ENCODE results near the gene RGSL1.
"Not testable (repeated sequence)": the region's sequence is repeated elsewhere in the genome, so short reads cannot be mapped to it uniquely, and the experiment has no call there.

RGSL1 gene

GRCh38 chr1:182447124-182447523, 2.8 kb upstream of the RGSL1 start:
- DNase-seq = not testable (repeated sequence)

- no peak for DNase-seq
Observed at GRCh38 chr1:182447660-182448059, 2.3 kb upstream of the RGSL1 start.

DNA sequence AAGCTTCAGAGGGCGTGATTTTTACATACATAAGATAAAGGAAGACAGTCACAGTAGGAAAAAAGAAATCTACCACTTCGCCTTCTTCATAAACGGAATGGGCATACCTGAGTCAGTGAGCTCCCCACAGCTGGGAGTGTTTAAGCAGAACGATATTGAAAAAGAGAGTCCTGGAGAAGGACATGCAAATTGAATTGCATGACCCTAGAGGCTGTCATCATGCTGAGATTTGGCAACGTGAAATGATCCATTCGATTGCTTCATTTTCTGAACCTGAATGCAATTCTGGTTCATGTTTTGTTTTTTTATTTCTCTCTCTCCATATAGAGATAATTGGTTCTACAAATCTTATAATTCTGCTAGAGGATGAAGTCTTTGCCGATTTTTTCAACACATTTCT, 3.7 kb downstream of the RGSL1 start:
- no peak for DNase-seq

- no peak for DNase-seq
Observed at GRCh38 chr1:182457844-182458243, 7.9 kb downstream of the RGSL1 start.

DNA sequence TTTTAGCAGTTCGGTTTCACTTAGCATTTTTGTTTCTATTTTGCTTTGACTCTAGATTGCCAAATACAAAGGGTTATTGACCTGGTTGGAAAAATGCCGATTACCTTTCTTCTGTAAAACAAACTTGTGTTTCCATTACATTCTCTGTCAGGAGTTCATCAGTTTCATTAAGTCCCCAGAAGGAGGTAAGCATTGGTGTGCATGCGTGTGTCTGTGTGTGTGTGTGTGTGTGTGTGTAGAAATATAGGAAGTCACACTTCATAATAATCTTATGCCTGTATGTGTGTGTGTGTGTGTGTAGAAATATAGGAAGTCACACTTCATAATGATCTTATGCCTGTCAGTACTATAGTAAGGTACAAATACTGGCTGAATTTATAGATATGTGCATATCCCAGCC, 10.0 kb downstream of the RGSL1 start:
- DNase-seq = no peak

- no peak for DNase-seq
Observed at GRCh38 chr1:182460550-182460951, 10.6 kb downstream of the RGSL1 start.

GRCh38 chr1:182473556-182473955, 23.6 kb downstream of the RGSL1 start:
- no peak for DNase-seq

- DNase-seq = no peak
Observed at GRCh38 chr1:182476625-182477024, 26.7 kb downstream of the RGSL1 start.

GRCh38 chr1:182478238-182478637, 28.3 kb downstream of the RGSL1 start:
- no peak for DNase-seq

GRCh38 chr1:182484067-182484466, 34.1 kb downstream of the RGSL1 start:
- DNase-seq = no peak

DNA sequence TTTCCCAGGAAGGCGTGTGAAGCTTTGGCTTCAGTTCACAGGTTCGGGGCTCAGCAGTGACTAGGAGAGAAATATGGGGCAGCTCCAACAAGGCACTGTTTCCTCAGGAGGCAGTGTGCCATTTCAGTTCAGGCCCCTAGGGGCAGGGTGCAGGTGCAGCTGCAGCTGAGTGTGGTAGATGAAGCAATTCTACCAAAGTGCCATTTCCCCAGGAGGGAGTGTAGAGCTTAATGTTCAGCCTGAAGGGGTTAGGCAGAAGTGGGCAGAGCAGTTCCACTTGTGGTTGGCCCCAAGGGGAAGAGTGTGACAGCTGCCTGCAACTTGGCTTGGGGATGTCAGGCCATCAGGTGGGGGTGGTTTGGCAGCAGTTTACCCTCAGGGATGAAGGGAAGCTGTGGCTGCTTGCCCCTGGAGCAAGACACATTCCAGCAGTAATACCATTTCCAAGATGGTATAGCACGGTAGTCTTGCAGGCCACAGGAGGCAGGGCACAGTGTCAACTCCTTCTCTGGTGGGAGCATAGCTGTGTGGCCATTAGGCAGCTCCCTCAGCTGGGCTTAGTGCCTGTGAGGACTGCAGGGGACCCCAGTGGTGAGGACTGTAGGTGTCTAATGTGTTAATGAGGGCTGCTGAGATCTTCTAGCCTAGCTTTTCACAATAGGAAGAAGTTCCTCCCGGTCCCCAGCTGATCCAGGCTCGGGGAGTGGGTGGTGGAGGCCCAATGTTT, 34.7 kb downstream of the RGSL1 start:
- DNase-seq = no peak

GRCh38 chr1:182485861-182486260, 35.9 kb downstream of the RGSL1 start:
- no peak for DNase-seq

- no peak for DNase-seq
Observed at GRCh38 chr1:182488803-182489202, 38.9 kb downstream of the RGSL1 start.

GRCh38 chr1:182493063-182493462, 43.1 kb downstream of the RGSL1 start:
- no peak for DNase-seq

DNA sequence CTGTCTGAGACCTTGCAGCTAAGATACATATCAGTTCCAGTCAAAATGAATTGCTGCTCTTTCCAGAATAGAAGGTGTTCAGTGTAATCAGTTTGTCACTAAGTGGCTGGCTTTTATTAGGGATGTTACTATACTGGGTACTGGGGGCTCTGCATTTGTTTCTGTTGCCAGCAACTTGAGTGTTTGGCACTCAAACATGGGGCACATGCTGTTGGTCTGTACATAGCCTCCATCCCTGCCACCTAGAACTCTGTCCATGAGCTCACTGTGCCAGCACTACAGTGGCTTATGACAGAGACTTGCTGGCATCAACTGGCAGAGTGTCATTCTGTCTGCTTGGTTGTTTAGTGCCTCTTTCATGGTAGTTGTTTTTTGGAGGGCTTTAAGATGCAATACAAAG, 45.1 kb downstream of the RGSL1 start:
- no peak for DNase-seq

DNA sequence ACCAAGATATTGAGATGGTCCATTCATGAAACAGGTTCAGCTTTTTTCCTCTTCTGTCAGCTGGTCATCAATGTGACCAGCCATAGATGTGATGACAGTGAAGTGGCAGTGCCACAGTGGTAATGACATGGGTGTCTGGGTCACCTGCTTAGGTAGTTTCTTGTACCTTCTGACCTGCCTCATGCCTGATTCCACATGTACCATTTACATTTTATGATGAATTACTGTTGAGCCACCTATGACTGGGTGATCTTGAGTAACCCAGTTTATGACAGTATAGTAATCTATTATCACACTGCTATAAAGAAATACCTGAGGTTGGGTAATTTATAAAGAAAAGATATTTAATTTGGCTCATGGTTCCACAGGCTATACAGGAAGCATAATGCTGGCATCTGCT, 45.7 kb downstream of the RGSL1 start:
- DNase-seq = no peak

DNA sequence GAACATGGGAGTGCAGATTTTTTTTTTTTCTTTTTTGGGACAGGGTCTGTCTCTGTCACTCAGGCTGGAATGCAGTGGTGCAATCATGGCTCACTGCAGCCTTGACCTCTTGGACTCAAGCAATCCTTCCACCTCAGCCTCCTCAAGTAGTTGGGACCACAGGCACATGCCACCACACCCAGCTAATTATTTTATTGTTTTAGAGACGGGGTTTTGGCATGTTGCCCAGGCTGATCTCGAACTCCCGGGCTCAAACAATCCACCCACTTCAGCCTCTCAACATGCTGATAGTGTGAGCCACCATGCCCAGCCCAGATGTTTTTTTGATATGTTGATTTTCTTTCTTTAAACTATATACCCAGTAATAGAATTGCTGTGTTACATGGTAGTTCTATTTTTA, 57.7 kb downstream of the RGSL1 start:
- DNase-seq = no peak

- no peak for DNase-seq
Observed at GRCh38 chr1:182515556-182515955, 65.6 kb downstream of the RGSL1 start.

DNA sequence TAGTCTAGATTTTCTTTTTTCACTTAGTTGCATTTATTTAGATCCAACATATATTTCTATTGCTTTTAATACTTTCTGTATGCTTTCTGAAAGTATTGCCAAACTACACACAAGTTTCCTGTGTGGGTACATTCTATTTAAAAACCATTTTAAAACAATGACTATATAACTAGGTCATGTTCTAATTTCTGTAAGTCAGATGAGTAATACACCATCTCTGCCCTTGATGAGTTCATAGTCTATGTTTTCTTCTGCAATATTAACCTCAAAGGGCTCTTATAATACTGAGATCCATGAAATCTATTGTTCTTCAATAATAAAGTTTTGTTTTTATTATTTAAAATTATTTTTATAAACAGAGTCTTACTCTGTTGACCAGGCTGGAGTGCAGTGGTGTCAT, 70.8 kb downstream of the RGSL1 start:
- no peak for DNase-seq

DNA sequence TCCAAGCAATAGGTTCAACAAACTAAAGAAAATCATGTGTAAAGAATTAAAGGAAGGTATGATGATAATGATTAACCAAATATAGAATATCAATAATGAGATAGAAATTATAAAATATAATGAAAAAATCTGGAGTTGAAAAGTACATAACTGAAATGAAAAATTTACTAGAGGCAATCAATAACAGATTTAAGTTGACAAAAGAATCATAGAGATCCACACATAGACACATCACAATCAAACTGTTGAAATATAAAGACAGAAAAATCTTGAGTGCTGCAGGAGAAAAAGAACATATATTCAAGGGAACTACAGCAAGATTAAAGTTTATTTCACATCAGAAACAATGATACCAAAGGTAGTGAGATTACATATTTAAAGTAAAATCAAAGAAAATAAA, 75.4 kb downstream of the RGSL1 start:
- DNase-seq = no peak

DNA sequence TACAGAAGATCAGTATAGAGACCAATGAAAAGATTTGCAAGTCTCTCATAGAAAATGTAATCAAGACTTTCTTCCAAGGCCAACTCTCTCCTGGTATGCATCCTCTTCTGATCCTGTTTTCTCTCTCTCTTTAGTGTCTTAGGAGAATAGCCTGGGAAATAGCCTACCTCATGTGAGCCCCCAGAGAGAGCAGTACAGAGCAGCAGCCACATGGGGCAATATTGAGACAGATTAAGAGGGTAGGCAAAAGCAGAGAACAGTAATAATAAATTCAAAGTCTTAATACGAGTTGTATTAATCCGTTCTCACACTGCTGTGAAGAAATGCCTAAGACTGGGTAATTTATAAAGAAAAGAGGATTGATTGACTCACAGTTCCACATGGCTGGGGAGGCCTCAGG, 77.7 kb downstream of the RGSL1 start:
- no peak for DNase-seq

GRCh38 chr1:182528206-182528605, 78.3 kb downstream of the RGSL1 start:
- not testable (repeated sequence) for DNase-seq

- DNase-seq = no peak
Observed at GRCh38 chr1:182533896-182534295, 84.0 kb downstream of the RGSL1 start.

- no peak for DNase-seq
Observed at GRCh38 chr1:182549346-182549745, 99.4 kb downstream of the RGSL1 start.

DNA sequence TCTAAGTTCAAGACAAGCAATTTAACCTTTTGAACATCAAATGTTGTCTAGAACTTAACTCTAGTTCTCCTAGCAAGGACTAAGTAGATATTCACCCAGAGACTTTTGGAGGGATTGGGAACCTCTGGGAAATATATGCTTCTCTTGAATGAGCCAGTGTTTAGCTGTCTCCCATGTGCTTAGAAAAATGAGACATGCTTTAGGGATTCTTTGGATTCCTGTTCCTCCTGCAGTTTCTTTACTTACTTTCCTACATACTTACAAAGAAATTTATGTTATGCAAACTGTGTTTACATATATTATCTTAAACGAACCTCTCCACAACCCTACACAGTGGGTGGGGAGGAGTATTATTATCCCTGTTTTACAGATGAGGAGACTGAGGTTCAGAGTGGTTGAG, 99.9 kb downstream of the RGSL1 start:
- no peak for DNase-seq
